ENCODE data around the gene SOD3. TPM values are rescaled to one million over a fixed set of nuclear protein-coding genes. Genes with fewer than 3 reads are reported as not detected.

Gene SOD3
- total and polyA plus RNA-seq, 2 of the 13 experiments (the other 11 are each of a cell fraction or from before 2014, with no cell fraction given), result 0.04 TPM; not detected in 1

- Histone ChIP-seq H3K27me3 (ENCODE audit: control insufficient read depth in 1 of 2, insufficient read depth in 2 of 2, low read length in 2 of 2) (no peaks in the 10 kb centered on the region), H2AFZ (ENCODE audit: low read length) (no peak overlapping the region), H3K4me2 (ENCODE audit: low read depth, low read length) (no peak overlapping the region), H3K27ac (ENCODE audit: extremely low read length, insufficient read depth, low read length) (no peak overlapping the region), H3K36me3 (replicated peaks in 1 of 2; ENCODE audit: control insufficient read depth in 1 of 2, insufficient read depth in 2 of 2, low read length in 2 of 2) (no peaks in the 10 kb centered on the region), H3K4me3 (replicated peaks in 1 of 3; ENCODE audit: insufficient read depth in 1 of 3, low read depth in 2 of 3, low read length in 3 of 3) (no peak overlapping the region), H3K9me3 (ENCODE audit: low read length) (no peaks in the 10 kb centered on the region), H3K79me2 (ENCODE audit: insufficient read depth, low read length) (no peaks in the 10 kb centered on the region), H4K20me1 (ENCODE audit: insufficient read depth, low read length) (no peaks in the 10 kb centered on the region), H3K9ac (ENCODE audit: insufficient read depth, low read depth, low read length) (no peak overlapping the region), H3K4me1 (ENCODE audit: insufficient read depth, low read length) (peaks cover 23% of the 10 kb centered on the region)
- CTCF ChIA-PET (ENCODE audit: low intra/inter-chr PET ratio, low total read pairs), result no interaction called here
- DNase-seq (ENCODE audit: low spot score), result no peak
- ATAC-seq, result no peak
- TF ChIP-seq ZNF382 (CRISPR knock-in tag; IDR thresholded peaks at IDR 0.05; ENCODE audit: borderline replicate concordance), result no peak
- no peak for TF ChIP-seq ZSCAN22 (CRISPR knock-in tag; IDR thresholded peaks at IDR 0.05)
- no TSS peak for BruUV-seq (replicated peaks)
- in situ Hi-C loops (cut with HindIII; ENCODE audit: extremely low pct_ligation_motif_present, low pct_unique_long_range_greater_than_20kb) (no loop called here), intact Hi-C loops (cut with micrococcal nuclease; ENCODE audit: unreplicated experiment) (no loop called here)
- no peak for FAIRE-seq
- POLR2A ChIA-PET, result no interaction called here
- 40% methylated on average over 3 of the region's 3 CpGs for WGBS (ENCODE audit: low lambda C conversion rate)
These were observed 45.6 kb downstream of the SOD3 start for GRCh38 chr4:24840826-24841543.

- Histone ChIP-seq H3K4me2 (ENCODE audit: low read depth, low read length) (no peak overlapping the region), H3K4me3 (replicated peaks in 1 of 3; ENCODE audit: insufficient read depth in 1 of 3, low read depth in 2 of 3, low read length in 3 of 3) (no peak overlapping the region), H4K20me1 (ENCODE audit: insufficient read depth, low read length) (no peaks in the 10 kb centered on the region), H3K79me2 (ENCODE audit: insufficient read depth, low read length) (no peaks in the 10 kb centered on the region), H3K9ac (ENCODE audit: insufficient read depth, low read depth, low read length) (no peak overlapping the region), H3K36me3 (replicated peaks in 1 of 2; ENCODE audit: control insufficient read depth in 1 of 2, insufficient read depth in 2 of 2, low read length in 2 of 2) (no peaks in the 10 kb centered on the region), H3K27ac (ENCODE audit: extremely low read length, insufficient read depth, low read length) (no peak overlapping the region), H3K4me1 (ENCODE audit: insufficient read depth, low read length) (peaks cover 23% of the 10 kb centered on the region), H3K27me3 (ENCODE audit: control insufficient read depth in 1 of 2, insufficient read depth in 2 of 2, low read length in 2 of 2) (no peaks in the 10 kb centered on the region), H2AFZ (ENCODE audit: low read length) (no peak overlapping the region), H3K9me3 (ENCODE audit: low read length) (no peaks in the 10 kb centered on the region)
- in situ Hi-C loops (cut with HindIII; ENCODE audit: extremely low pct_ligation_motif_present, low pct_unique_long_range_greater_than_20kb), result no loop called here
- POLR2A ChIA-PET, result no interaction called here
- WGBS (ENCODE audit: low lambda C conversion rate), result 72% methylated on average over 9 of the region's 9 CpGs
- intact Hi-C loops (cut with micrococcal nuclease; ENCODE audit: unreplicated experiment), result no loop called here
- ATAC-seq (no peak), DNase-seq (ENCODE audit: low spot score) (no peak), FAIRE-seq (no peak)
- CTCF ChIA-PET (ENCODE audit: low intra/inter-chr PET ratio, low total read pairs), result no interaction called here
- no TSS peak for BruUV-seq (replicated peaks)
- TF ChIP-seq ARID5B (CRISPR knock-in tag; IDR thresholded peaks at IDR 0.05) (no peak), NR2F1 (CRISPR knock-in tag; IDR thresholded peaks at IDR 0.05) (no peak), HNRNPL (IDR thresholded peaks at IDR 0.05; ENCODE audit: low read depth, low read length) (no peak), HNRNPUL1 (IDR thresholded peaks at IDR 0.05; ENCODE audit: low read depth, low read length) (no peak), POLR2AphosphoS2 (IDR thresholded peaks at IDR 0.05; ENCODE audit: low read depth, low read length) (no peak), NCOR1 (IDR thresholded peaks at IDR 0.05; ENCODE audit: borderline replicate concordance, low read length) (no peak), ZNF672 (CRISPR knock-in tag; IDR thresholded peaks at IDR 0.05) (no peak), ZNF513 (CRISPR knock-in tag; conservative IDR thresholded peaks at IDR 0.05) (no peak), ZNF644 (CRISPR knock-in tag; IDR thresholded peaks at IDR 0.05; ENCODE audit: low read depth) (no peak), ZNF788 (CRISPR knock-in tag; IDR thresholded peaks at IDR 0.05; ENCODE audit: borderline replicate concordance) (no peak), SP140L (CRISPR knock-in tag; IDR thresholded peaks at IDR 0.05; ENCODE audit: borderline replicate concordance) (no peak), MTF2 (CRISPR knock-in tag; IDR thresholded peaks at IDR 0.05; ENCODE audit: borderline replicate concordance) (no peak)
These were observed 47.0 kb downstream of the SOD3 start for GRCh38 chr4:24842356-24842755.
